LNCAP (cell line): ENCODE measurements around the gene ACVRL1.

Experiments
- CTCF ChIP-seq: fragments of 450-650 bp; IDR thresholded peaks from 2 replicates; pipeline ENCODE4 v1.5.1; 2017; ENCODE audit warnings: mild to moderate bottlenecking

Gene ACVRL1

GRCh38 chr12:51911307-51911706 is 4.0 kb downstream of the ACVRL1 start:
- TF ChIP-seq CTCF = no peak

GRCh38 chr12:51911788-51912711 is 4.7 kb downstream of the ACVRL1 start:
- no peak for TF ChIP-seq CTCF

- TF ChIP-seq CTCF = 0 out of 2 replicates have a peak, but pooled peaks have one; percentile 11
Measured at GRCh38 chr12:51913071-51914033, 6.0 kb downstream of the ACVRL1 start.

GRCh38 chr12:51914034-51914923 is 7.0 kb downstream of the ACVRL1 start:
- TF ChIP-seq CTCF = no peak

GRCh38 chr12:51915003-51915625 is 7.8 kb downstream of the ACVRL1 start:
- TF ChIP-seq CTCF = no peak

- TF ChIP-seq CTCF = no peak
Measured at GRCh38 chr12:51915951-51916350, 8.6 kb downstream of the ACVRL1 start.
